Measurements from ENCODE around the gene PAN3.

- TF ChIP-seq, protein P1, sequence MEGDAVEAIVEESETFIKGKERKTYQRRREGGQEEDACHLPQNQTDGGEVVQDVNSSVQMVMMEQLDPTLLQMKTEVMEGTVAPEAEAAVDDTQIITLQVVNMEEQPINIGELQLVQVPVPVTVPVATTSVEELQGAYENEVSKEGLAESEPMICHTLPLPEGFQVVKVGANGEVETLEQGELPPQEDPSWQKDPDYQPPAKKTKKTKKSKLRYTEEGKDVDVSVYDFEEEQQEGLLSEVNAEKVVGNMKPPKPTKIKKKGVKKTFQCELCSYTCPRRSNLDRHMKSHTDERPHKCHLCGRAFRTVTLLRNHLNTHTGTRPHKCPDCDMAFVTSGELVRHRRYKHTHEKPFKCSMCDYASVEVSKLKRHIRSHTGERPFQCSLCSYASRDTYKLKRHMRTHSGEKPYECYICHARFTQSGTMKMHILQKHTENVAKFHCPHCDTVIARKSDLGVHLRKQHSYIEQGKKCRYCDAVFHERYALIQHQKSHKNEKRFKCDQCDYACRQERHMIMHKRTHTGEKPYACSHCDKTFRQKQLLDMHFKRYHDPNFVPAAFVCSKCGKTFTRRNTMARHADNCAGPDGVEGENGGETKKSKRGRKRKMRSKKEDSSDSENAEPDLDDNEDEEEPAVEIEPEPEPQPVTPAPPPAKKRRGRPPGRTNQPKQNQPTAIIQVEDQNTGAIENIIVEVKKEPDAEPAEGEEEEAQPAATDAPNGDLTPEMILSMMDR (conservative IDR thresholded peaks at IDR 0.05; ENCODE audit: low read depth, low read length) = no peak
- TF ChIP-seq EZH2 (IDR thresholded peaks at IDR 0.05; ENCODE audit: borderline replicate concordance, low read depth, low read length, poor library complexity, severe bottlenecking) = no peak
These were observed 200.4 kb downstream of the PAN3 start for GRCh38 chr13:28338742-28339141.
